Central memory CD8-positive, alpha-beta T cell (primary cell): ENCODE measurements around the gene KIAA2012.
A peak's percentile ranks its signal among the peaks of the same experiment; 100 is the strongest.

Experiments
- ATAC-seq: fragments of 150-1000 bp; cut with Tn5 transposase; replicated peaks from 2 replicates; pipeline ENCODE4 v1.10.0; 2022; ENCODE audit warnings: mild to moderate bottlenecking, moderate FRiP score, moderate number of reproducible peaks; ENCODE audit not compliant: poor library complexity, severe bottlenecking; ENCODE audit errors: extremely low read depth
- DNase-seq, 2 donors: peaks; one replicate each; pipeline ENCODE4 v3.0.0; 2021; ENCODE audit warnings: low spot score in 2 of 2
- H3K27ac Mint-ChIP-seq: one replicate; pipeline ENCODE4 v1.8.0; 2022; ENCODE audit warnings: low read depth, mild to moderate bottlenecking, moderate library complexity, mixed read lengths
- H3K27me3 Mint-ChIP-seq: one replicate; pipeline ENCODE4 v1.8.0; 2022; ENCODE audit warnings: mixed read lengths
- H3K36me3 Mint-ChIP-seq: one replicate; pipeline ENCODE4 v1.8.0; 2022; ENCODE audit warnings: mild to moderate bottlenecking, moderate library complexity, mixed read lengths; ENCODE audit not compliant: insufficient read depth
- H3K4me1 Mint-ChIP-seq: one replicate; pipeline ENCODE4 v1.8.0; 2022; ENCODE audit warnings: mixed read lengths
- H3K4me3 Mint-ChIP-seq: one replicate; pipeline ENCODE4 v1.8.0; 2022; ENCODE audit warnings: mild to moderate bottlenecking, moderate library complexity, mixed read lengths
- H3K9me3 Mint-ChIP-seq: one replicate; pipeline ENCODE4 v1.8.0; 2022; ENCODE audit warnings: mixed read lengths

KIAA2012 gene

GRCh38 chr2:202154613-202155012, 81.6 kb downstream of the KIAA2012 start:
- H3K9me3 Mint-ChIP-seq, result no peaks in the 10 kb centered on the region
- H3K4me3 Mint-ChIP-seq, result no peak overlapping the region
- DNase-seq (no peak), ATAC-seq (no peak)
- no peak overlapping the region for H3K27ac Mint-ChIP-seq
- no peaks in the 10 kb centered on the region for H3K4me1 Mint-ChIP-seq
- H3K27me3 Mint-ChIP-seq, result peaks cover 43% of the 10 kb centered on the region
- no peaks in the 10 kb centered on the region for H3K36me3 Mint-ChIP-seq

GRCh38 chr2:202157211-202157990, 84.3 kb downstream of the KIAA2012 start:
- H3K36me3 Mint-ChIP-seq, result no peaks in the 10 kb centered on the region
- H3K4me1 Mint-ChIP-seq, result no peaks in the 10 kb centered on the region
- DNase-seq (no peak), ATAC-seq (no peak)
- H3K9me3 Mint-ChIP-seq, result no peaks in the 10 kb centered on the region
- no peak overlapping the region for H3K27ac Mint-ChIP-seq
- H3K4me3 Mint-ChIP-seq, result no peak overlapping the region
- H3K27me3 Mint-ChIP-seq, result peaks cover 22% of the 10 kb centered on the region

GRCh38 chr2:202158796-202159195, 85.7 kb downstream of the KIAA2012 start:
- H3K27ac Mint-ChIP-seq, result no peak overlapping the region
- DNase-seq (no peak), ATAC-seq (no peak)
- H3K4me3 Mint-ChIP-seq, result no peak overlapping the region
- H3K4me1 Mint-ChIP-seq, result no peaks in the 10 kb centered on the region
- H3K36me3 Mint-ChIP-seq, result no peaks in the 10 kb centered on the region
- no peaks in the 10 kb centered on the region for H3K9me3 Mint-ChIP-seq
- peaks cover 21% of the 10 kb centered on the region for H3K27me3 Mint-ChIP-seq

GRCh38 chr2:202161151-202161835, 88.2 kb downstream of the KIAA2012 start:
- no peaks in the 10 kb centered on the region for H3K4me1 Mint-ChIP-seq
- H3K4me3 Mint-ChIP-seq, result no peak overlapping the region
- no peaks in the 10 kb centered on the region for H3K36me3 Mint-ChIP-seq
- DNase-seq, result no peak
- H3K9me3 Mint-ChIP-seq, result no peaks in the 10 kb centered on the region
- H3K27me3 Mint-ChIP-seq, result no peaks in the 10 kb centered on the region
- H3K27ac Mint-ChIP-seq, result no peak overlapping the region
- no peak for ATAC-seq

GRCh38 chr2:202164411-202164810, 91.4 kb downstream of the KIAA2012 start:
- H3K36me3 Mint-ChIP-seq, result no peaks in the 10 kb centered on the region
- no peak overlapping the region for H3K4me3 Mint-ChIP-seq
- no peaks in the 10 kb centered on the region for H3K27me3 Mint-ChIP-seq
- no peaks in the 10 kb centered on the region for H3K9me3 Mint-ChIP-seq
- DNase-seq (no peak), ATAC-seq (no peak)
- no peaks in the 10 kb centered on the region for H3K4me1 Mint-ChIP-seq
- H3K27ac Mint-ChIP-seq, result no peak overlapping the region

- H3K9me3 Mint-ChIP-seq, result no peaks in the 10 kb centered on the region
- H3K27me3 Mint-ChIP-seq, result peaks cover 4% of the 10 kb centered on the region
- H3K4me1 Mint-ChIP-seq, result no peaks in the 10 kb centered on the region
- H3K27ac Mint-ChIP-seq, result no peak overlapping the region
- DNase-seq (no peak), ATAC-seq (no peak)
- H3K36me3 Mint-ChIP-seq, result no peaks in the 10 kb centered on the region
- no peak overlapping the region for H3K4me3 Mint-ChIP-seq
These were observed 92.2 kb downstream of the KIAA2012 start for GRCh38 chr2:202165208-202165607.

- Mint-ChIP-seq H3K4me3 (no peak overlapping the region), H3K36me3 (no peaks in the 10 kb centered on the region), H3K27me3 (peaks cover 9% of the 10 kb centered on the region), H3K4me1 (no peaks in the 10 kb centered on the region), H3K9me3 (no peaks in the 10 kb centered on the region), H3K27ac (no peak overlapping the region)
- ATAC-seq, result no peak
- DNase-seq, result no peak
These were observed 92.9 kb downstream of the KIAA2012 start for GRCh38 chr2:202165945-202166344.

GRCh38 chr2:202169131-202169530, 96.1 kb downstream of the KIAA2012 start:
- H3K36me3 Mint-ChIP-seq, result no peaks in the 10 kb centered on the region
- no peak for DNase-seq
- H3K4me1 Mint-ChIP-seq, result no peaks in the 10 kb centered on the region
- no peak overlapping the region for H3K4me3 Mint-ChIP-seq
- no peak for ATAC-seq
- peaks cover 9% of the 10 kb centered on the region for H3K27me3 Mint-ChIP-seq
- H3K27ac Mint-ChIP-seq, result no peak overlapping the region
- no peaks in the 10 kb centered on the region for H3K9me3 Mint-ChIP-seq

- no peak overlapping the region for H3K27ac Mint-ChIP-seq
- no peaks in the 10 kb centered on the region for H3K9me3 Mint-ChIP-seq
- ATAC-seq (no peak), DNase-seq (no peak)
- no peaks in the 10 kb centered on the region for H3K36me3 Mint-ChIP-seq
- peaks cover 9% of the 10 kb centered on the region for H3K27me3 Mint-ChIP-seq
- no peak overlapping the region for H3K4me3 Mint-ChIP-seq
- H3K4me1 Mint-ChIP-seq, result no peaks in the 10 kb centered on the region
These were observed 96.9 kb downstream of the KIAA2012 start for GRCh38 chr2:202169832-202170424.

GRCh38 chr2:202171241-202171825, 98.3 kb downstream of the KIAA2012 start:
- Mint-ChIP-seq H3K27ac (no peak overlapping the region), H3K4me3 (no peak overlapping the region), H3K4me1 (no peaks in the 10 kb centered on the region), H3K9me3 (no peaks in the 10 kb centered on the region), H3K27me3 (peaks cover 9% of the 10 kb centered on the region), H3K36me3 (no peaks in the 10 kb centered on the region)
- ATAC-seq (no peak), DNase-seq (no peak)

GRCh38 chr2:202172439-202173211, 99.6 kb downstream of the KIAA2012 start:
- H3K9me3 Mint-ChIP-seq, result no peaks in the 10 kb centered on the region
- no peak overlapping the region for H3K4me3 Mint-ChIP-seq
- no peaks in the 10 kb centered on the region for H3K36me3 Mint-ChIP-seq
- peaks cover 9% of the 10 kb centered on the region for H3K27me3 Mint-ChIP-seq
- no peak overlapping the region for H3K27ac Mint-ChIP-seq
- ATAC-seq (no peak), DNase-seq (no peak)
- no peaks in the 10 kb centered on the region for H3K4me1 Mint-ChIP-seq

GRCh38 chr2:202178346-202178958, 105.4 kb downstream of the KIAA2012 start:
- peak; percentile 20 to 22 for DNase-seq
- H3K27me3 Mint-ChIP-seq, result peaks cover 17% of the 10 kb centered on the region
- no peak overlapping the region for H3K27ac Mint-ChIP-seq
- peaks cover 2% of the 10 kb centered on the region for H3K36me3 Mint-ChIP-seq
- no peak for ATAC-seq
- H3K9me3 Mint-ChIP-seq, result no peaks in the 10 kb centered on the region
- no peak overlapping the region for H3K4me3 Mint-ChIP-seq
- H3K4me1 Mint-ChIP-seq, result no peaks in the 10 kb centered on the region
